Lung (tissue), 12 donors: ENCODE measurements around the gene PSPC1. TPM values are rescaled to one million over a fixed set of nuclear protein-coding genes. Genes with fewer than 3 reads are reported as not detected.
A peak's percentile ranks its signal among the peaks of the same experiment; 100 is the strongest.
"Not testable (repeated sequence)": the region's sequence is repeated elsewhere in the genome, so short reads cannot be mapped to it uniquely, and the experiment has no call there.

Experiments used
- ATAC-seq: fragments of 200-7000 bp; cut with Tn5 transposase; one replicate; pipeline ENCODE4 v1.9.1; 2020; ENCODE audit warnings: moderate number of reproducible peaks; ENCODE audit not compliant: insufficient read depth, low FRiP score
- DNase-seq, 3 donors: peaks; one replicate each; pipeline ENCODE4 v3.0.0-alpha.2; 2013 to 2017
- H3K27ac ChIP-seq, 2 donors: one replicate each; pipeline ENCODE4 v1.5.1; 2013; ENCODE audit warnings: mild to moderate bottlenecking in 2 of 2, moderate library complexity in 2 of 2, control low read depth in 1 of 2, inconsistent platforms in 1 of 2, low read depth in 1 of 2, low read length in 1 of 2
- H3K27me3 ChIP-seq, 3 donors: one replicate each; pipeline ENCODE4 v1.5.1; 2013; ENCODE audit warnings: low read length in 2 of 3; ENCODE audit not compliant: control insufficient read depth in 3 of 3, insufficient read depth in 3 of 3
- H3K36me3 ChIP-seq, 4 donors: one replicate each; pipeline ENCODE4 v1.5.1; 2013; ENCODE audit warnings: low read length in 4 of 4, mild to moderate bottlenecking in 1 of 4, moderate library complexity in 1 of 4; ENCODE audit not compliant: control insufficient read depth in 4 of 4, insufficient read depth in 4 of 4
- H3K4me1 ChIP-seq, 5 donors: one replicate each; pipeline ENCODE4 v1.5.1; 2013; ENCODE audit warnings: low read length in 5 of 5, mild to moderate bottlenecking in 2 of 5, moderate library complexity in 1 of 5; ENCODE audit not compliant: control insufficient read depth in 5 of 5, insufficient read depth in 5 of 5
- H3K4me3 ChIP-seq: one replicate; pipeline ENCODE4 v1.5.1; 2013; ENCODE audit warnings: mild to moderate bottlenecking, control low read depth, moderate library complexity
- H3K9ac ChIP-seq, 2 donors: one replicate each; pipeline ENCODE4 v1.5.1; 2013; ENCODE audit warnings: low read length in 2 of 2, control low read depth in 1 of 2; ENCODE audit not compliant: insufficient read depth in 1 of 2
- H3K9me3 ChIP-seq, 4 donors: one replicate each; pipeline ENCODE4 v1.5.1; 2013; ENCODE audit warnings: low read length in 3 of 4, mild to moderate bottlenecking in 1 of 4, moderate library complexity in 1 of 4; ENCODE audit not compliant: control insufficient read depth in 4 of 4, insufficient read depth in 3 of 4
- CTCF ChIP-seq: IDR thresholded peaks from 2 replicates; pipeline ENCODE4 v1.5.1; 2012; ENCODE audit warnings: mild to moderate bottlenecking; ENCODE audit errors: control extremely low read depth, extremely low read depth
- WGBS, 2 donors: extraction: QIAGEN DNeasy Blood & Tissue Kit; methylation state at CpG; one replicate each; pipeline ENCODE4 v1.1.7; 2013; 5-methylcytosine and 5-hydroxymethylcytosine counted together
- polyA plus RNA-seq, 2 donors: library from polyadenylated mRNA; stranded (reverse); fragments of 200-250 nt; gene quantifications; one replicate each; pipeline ENCODE4 v1.2.1, GENCODE V29; 2013
- total RNA-seq, 2 donors: library from RNA; depleted of rRNA in 1 of 2; stranded (reverse); fragments of >200 nt in 1 of 2; gene quantifications; one replicate each; pipeline ENCODE4 v1.2.1, GENCODE V29; 2014 to 2021
- donor health status: control.
- donor health status: control.
- donor health status: Bipolar disorder and iron deficiency.
- donor health status: healthy.
- donor health status: DM: yes; HTN: yes; CAD: no.

PSPC1 gene
- total and polyA plus RNA-seq, 4 donors, result 23.5 to 103 (median 39.6) TPM

- TF ChIP-seq CTCF, result no peak
Measured at GRCh38 chr13:19791953-19792537, 9.3 kb upstream of the PSPC1 start.

GRCh38 chr13:19782049-19782726 is 557 bp downstream of the PSPC1 start:
- DNase-seq (peak; percentile 61 to 69 (median 68)), ATAC-seq (peak; percentile 55)
- Histone ChIP-seq H3K27ac (peak overlapping the region; percentile 94 to 99), H3K36me3 (peaks cover 0 to 9% (median under 1%) of the 10 kb centered on the region in 4 donors), H3K4me1 (peaks cover 0 to 5% (median 0%) of the 10 kb centered on the region in 5 donors), H3K9ac (peak overlapping the region; percentile 87 to 98), H3K27me3 (no peaks in the 10 kb centered on the region), H3K4me3 (peak overlapping the region; percentile 99), H3K9me3 (no peaks in the 10 kb centered on the region)
- TF ChIP-seq CTCF, result no peak
- 0% methylated on average over 68 to 77 of the region's 77 CpGs for WGBS, 2 donors

More at GRCh38 chr13:19791953-19792537, 9.3 kb upstream of the PSPC1 start:
- Histone ChIP-seq H3K27me3 (no peaks in the 10 kb centered on the region), H3K9ac (no peak overlapping the region), H3K27ac (no peak overlapping the region), H3K9me3 (no peaks in the 10 kb centered on the region), H3K4me1 (peaks cover 0 to 2% (median 0%) of the 10 kb centered on the region in 5 donors), H3K36me3 (no peaks in the 10 kb centered on the region), H3K4me3 (no peak overlapping the region)
- DNase-seq (no peak), ATAC-seq (no peak)
- WGBS, 2 donors, result 95 to 96% methylated on average over 7 of the region's 7 CpGs

GRCh38 chr13:19781526-19781925 is 1.2 kb downstream of the PSPC1 start:
- TF ChIP-seq CTCF, result no peak
- H3K9ac ChIP-seq, result peak overlapping the region; percentile 87 to 98
- H3K9me3 ChIP-seq, result no peaks in the 10 kb centered on the region
- H3K27ac ChIP-seq, result peak overlapping the region in 1 of 2 donors; percentile 94
- DNase-seq, result peak in 1 of 3 donors; percentile 14
- H3K27me3 ChIP-seq, result no peaks in the 10 kb centered on the region
- ATAC-seq, result no peak
- H3K36me3 ChIP-seq, result peaks cover 0 to 9% (median under 1%) of the 10 kb centered on the region in 4 donors
- H3K4me3 ChIP-seq, result peak overlapping the region; percentile 99
- WGBS, 2 donors, result 8 to 15% methylated on average over 9 of the region's 9 CpGs
- H3K4me1 ChIP-seq, result peaks cover 0 to 5% (median 0%) of the 10 kb centered on the region in 5 donors

GRCh38 chr13:19780753-19781418 is 1.9 kb downstream of the PSPC1 start:
- not testable (repeated sequence) for H3K9me3 ChIP-seq, ATAC-seq, H3K27ac ChIP-seq, H3K36me3 ChIP-seq, H3K4me1 ChIP-seq, H3K4me3 ChIP-seq, DNase-seq, H3K27me3 ChIP-seq
- 85 to 91% methylated on average over 22 of the region's 22 CpGs for WGBS, 2 donors
- H3K9ac ChIP-seq, result peak overlapping the region in 1 of 2 donors; percentile 98
